AG10803 (cell line): Measurements from ENCODE around the gene RMDN3.

Source experiments
- DNase-seq: peaks from one replicate; pipeline ENCODE4 v3.0.0; 2010; ENCODE audit warnings: low read depth
- H3K4me3 ChIP-seq: 2 replicates; pipeline ENCODE4 v1.5.1; 2011; ENCODE audit warnings: mild to moderate bottlenecking, low read length, control low read depth
- TF ChIP-seq, protein P1 (sequence below): conservative IDR thresholded peaks from 2 replicates; pipeline ENCODE4 v1.5.1; 2011; ENCODE audit warnings: mild to moderate bottlenecking, low read length, control low read depth, inconsistent platforms

The RMDN3 gene

DNA sequence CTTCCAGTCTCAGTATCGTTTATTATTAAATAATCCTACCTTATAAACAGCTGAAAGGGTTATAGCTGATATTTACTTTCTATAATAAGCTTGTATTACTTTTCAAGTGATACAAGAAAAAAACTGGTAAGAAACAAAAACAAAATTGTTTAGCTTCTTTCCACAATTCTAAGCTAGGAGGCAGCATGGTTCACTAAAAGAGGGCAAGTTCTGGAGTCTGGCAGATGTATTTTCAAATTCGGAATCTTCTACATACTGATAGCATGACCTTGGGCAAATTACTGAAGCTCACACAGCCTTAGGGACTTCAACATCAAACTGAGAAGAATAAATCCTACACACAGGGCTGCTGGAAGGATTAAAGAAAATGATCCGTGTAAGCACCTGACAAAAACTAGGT, 30.1 kb upstream of the RMDN3 start:
- no peak overlapping the region for H3K4me3 ChIP-seq
- TF ChIP-seq, protein P1, sequence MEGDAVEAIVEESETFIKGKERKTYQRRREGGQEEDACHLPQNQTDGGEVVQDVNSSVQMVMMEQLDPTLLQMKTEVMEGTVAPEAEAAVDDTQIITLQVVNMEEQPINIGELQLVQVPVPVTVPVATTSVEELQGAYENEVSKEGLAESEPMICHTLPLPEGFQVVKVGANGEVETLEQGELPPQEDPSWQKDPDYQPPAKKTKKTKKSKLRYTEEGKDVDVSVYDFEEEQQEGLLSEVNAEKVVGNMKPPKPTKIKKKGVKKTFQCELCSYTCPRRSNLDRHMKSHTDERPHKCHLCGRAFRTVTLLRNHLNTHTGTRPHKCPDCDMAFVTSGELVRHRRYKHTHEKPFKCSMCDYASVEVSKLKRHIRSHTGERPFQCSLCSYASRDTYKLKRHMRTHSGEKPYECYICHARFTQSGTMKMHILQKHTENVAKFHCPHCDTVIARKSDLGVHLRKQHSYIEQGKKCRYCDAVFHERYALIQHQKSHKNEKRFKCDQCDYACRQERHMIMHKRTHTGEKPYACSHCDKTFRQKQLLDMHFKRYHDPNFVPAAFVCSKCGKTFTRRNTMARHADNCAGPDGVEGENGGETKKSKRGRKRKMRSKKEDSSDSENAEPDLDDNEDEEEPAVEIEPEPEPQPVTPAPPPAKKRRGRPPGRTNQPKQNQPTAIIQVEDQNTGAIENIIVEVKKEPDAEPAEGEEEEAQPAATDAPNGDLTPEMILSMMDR: no peak
- DNase-seq: no peak

DNA sequence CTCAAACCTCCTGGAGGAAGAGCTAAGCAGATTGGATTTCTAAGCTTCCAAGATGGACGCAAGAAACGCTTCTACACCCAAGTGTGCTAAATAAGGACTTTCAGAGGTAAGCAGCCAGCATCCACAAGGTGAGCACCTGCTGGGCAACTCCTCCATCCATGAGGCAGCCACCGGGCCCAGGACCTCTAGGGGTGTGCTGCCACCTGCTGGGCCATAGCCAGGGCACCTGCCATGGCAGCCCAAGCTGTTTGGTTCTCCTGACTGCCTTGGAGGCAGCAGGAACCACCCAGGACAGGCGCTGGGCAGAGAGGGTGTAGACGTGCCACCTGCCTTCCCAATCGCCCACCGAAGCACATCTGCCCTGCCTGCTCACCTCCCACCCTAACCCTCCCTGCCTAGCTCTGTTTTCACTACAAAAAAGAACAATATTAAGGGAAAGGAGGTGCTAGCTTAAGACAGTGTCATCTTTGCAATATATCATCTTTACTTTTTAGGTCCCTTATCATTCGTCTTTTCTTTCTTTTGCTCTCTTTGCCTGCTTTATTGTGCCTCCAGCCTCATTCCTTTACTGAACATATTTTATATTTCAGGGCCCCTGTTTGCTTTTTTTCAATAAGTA, 27.7 kb upstream of the RMDN3 start:
- DNase-seq: no peak
- H3K4me3 ChIP-seq: no peak overlapping the region
- TF ChIP-seq, protein P1: peak; percentile 22

DNA sequence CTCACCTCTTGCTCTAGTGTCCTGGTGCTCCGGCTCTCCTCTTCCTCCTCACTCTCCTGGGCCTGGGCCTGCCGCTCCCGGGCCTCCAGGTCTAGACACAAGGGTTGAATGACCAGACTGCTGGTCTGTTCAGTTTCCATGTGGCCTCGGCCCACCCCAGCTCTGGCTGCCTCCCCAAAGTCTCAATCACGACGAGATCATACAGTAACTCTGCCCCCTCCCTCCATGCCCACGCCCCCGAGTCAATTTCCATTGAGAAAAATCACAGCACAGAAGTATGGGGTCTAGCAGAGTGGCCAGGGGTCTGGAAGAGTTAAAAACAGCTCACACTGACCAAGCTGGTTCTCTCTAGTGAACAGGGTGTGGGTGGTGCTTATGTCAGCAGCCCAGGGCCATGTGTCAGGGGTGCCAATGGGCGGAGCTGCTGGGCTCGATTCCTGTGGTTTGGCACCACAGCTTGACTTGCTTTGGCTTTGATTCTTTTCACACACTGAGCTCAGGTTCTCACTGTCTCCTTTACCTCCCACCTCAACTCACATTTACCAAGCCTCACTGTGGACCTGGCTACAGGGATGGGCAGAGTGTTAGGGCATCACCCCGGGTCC, 21.6 kb upstream of the RMDN3 start:
- DNase-seq: peak; percentile 82
- TF ChIP-seq, protein P1: no peak
- H3K4me3 ChIP-seq: no peak overlapping the region

DNA sequence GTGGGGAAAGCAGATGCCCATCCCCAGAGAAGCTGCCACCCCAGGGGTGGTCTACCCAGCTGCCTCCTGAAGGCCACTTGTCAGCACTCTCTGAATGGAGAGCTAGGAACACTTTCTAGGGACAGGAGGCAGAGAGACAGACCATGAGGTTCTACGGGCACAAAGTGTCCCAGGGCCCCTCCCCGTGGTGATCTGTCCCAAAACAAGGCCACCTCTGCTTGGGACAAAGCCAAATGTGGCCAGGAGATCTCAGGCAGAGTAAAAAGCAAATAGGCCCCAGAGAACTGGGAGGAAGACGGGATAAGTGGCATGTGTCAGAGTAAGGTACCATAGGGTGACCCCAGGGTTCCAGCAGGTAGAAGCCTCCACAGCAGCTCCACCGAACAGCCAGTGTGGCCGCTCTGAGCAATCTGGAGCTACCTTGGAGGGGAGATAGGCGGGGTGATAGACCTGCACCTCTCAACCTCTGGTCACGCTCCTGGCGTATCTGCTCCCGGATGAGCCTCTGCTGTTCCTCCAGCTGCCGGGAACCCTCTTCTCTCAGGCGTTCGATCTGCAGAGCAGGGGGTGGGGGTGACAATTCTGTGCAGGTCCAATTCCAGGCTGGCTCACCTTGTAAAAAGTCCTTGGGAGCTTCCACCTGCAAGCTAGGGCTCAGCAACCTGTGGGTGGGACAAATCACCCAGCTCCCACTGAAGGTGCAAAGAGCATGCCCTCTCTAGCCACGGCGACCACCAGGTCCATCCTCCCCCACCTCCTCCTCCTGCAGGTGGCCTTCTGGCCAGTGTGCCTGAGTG, 20.9 kb upstream of the RMDN3 start:
- TF ChIP-seq, protein P1: no peak
- H3K4me3 ChIP-seq: no peak overlapping the region
- no peak for DNase-seq

DNA sequence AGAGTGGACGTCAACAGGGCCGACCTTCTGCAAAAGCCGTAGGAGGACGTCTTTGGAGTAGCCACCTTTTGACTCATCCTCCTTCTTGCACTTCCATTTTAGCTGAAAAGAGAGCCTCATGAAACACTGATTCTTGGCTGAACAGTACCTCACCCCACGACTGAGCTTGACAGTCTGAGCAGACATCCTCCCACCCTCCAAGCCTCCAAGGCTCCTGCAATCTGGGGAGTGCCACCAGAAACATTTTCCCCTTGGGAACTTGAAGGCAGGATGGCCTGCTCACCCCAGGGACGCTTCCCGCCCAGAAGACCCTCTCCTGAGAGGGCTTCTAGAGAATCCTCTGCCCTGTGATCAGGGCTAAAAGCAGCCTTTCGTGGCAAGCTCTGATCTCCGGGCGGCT, 20.0 kb upstream of the RMDN3 start:
- H3K4me3 ChIP-seq: no peak overlapping the region
- DNase-seq: no peak

DNA sequence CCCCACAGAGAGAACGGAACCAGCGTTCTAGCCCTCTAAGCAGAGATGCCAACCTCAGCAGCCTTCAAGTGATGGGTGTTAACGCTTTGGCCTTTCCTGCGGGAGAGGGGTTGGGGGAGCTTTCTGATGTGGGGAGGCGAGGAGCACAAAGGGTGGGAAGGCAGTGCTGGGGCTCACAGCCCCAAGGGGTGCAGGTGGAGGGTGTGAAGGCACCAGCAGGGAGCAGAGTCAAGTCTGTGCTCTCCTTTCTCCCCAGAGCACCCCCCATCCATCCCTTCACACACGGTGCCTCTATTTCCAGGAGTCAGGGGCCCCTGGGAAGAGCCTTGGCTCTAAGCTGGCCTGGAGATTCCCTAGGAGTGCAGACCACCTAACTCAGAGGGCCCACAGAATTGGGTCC, 18.8 kb upstream of the RMDN3 start:
- H3K4me3 ChIP-seq: no peak overlapping the region
- TF ChIP-seq, protein P1: no peak
- DNase-seq: no peak

More for the DNA sequence above, 20.0 kb upstream of the RMDN3 start:
- TF ChIP-seq, protein P1: no peak

DNA sequence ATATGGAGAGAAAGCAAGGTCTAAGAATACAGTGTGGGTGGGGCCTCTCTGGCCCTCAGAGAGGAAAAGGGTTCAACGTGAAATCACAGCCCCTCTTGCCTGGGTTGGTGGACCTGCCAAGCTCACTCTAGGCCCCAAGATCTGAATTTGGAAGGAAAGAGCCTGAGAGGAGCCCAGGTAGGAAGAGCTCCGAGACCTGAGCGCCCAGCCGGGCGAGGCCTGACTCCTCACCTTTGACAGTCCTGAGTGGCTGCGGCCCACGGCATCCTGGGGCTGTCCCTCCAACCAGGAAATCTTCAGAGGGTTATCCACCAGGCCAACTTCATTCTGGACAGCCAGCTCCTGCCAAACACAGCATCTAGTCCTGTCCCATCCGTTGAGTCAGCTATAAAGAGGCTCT, 18.4 kb upstream of the RMDN3 start:
- no peak overlapping the region for H3K4me3 ChIP-seq
- TF ChIP-seq, protein P1: no peak
- no peak for DNase-seq
